IMR-90 (cell line): Measurements from ENCODE around the gene IQSEC1. TPM values are rescaled to one million over a fixed set of nuclear protein-coding genes. Genes with fewer than 3 reads are reported as not detected.
A peak's percentile ranks its signal among the peaks of the same experiment; 100 is the strongest.

Source experiments
- ATAC-seq: fragments of 200-7000 bp; cut with Tn5 transposase; 2 replicates; pipeline ENCODE4 v1.9.1; 2020; ENCODE audit warnings: low read depth, mild to moderate bottlenecking, moderate library complexity
- BruUV-seq: library from RNA; stranded (reverse); fragments of 400-500 nt; replicated peaks from 2 replicates; lab custom pipeline; 2021; lab: Mats Ljungman, UMichigan
- CTCF ChIA-PET: fragments of 300-600 bp; formaldehyde crosslinking; extraction: SDS; loops from one replicate; lab custom pipeline; 2021; ENCODE audit warnings: antibody characterized with exemption; lab: Yijun Ruan, JAX
- POLR2A ChIA-PET: fragments of 300-600 bp; sonication (Branson Sonifier 250); formaldehyde crosslinking; loops from one replicate; lab custom pipeline; 2022; ENCODE audit warnings: antibody characterized with exemption; ENCODE audit not compliant: unreplicated experiment; lab: Charles Lee
- DNase-seq: peaks from one replicate; pipeline ENCODE4 v3.0.0; 2013
- H2AFZ ChIP-seq: replicated peaks from 2 replicates; pipeline ENCODE3; 2013; ENCODE audit warnings: low read length, mild to moderate bottlenecking; ENCODE audit not compliant: poor library complexity
- H2AK5ac ChIP-seq: 2 replicates; pipeline ENCODE4 v1.6.1; 2013; ENCODE audit warnings: low read depth, low read length, inconsistent platforms
- H2AK9ac ChIP-seq: replicated peaks from 2 replicates; pipeline ENCODE3; 2013; ENCODE audit warnings: mild to moderate bottlenecking, low read depth, low read length, moderate library complexity; ENCODE audit not compliant: poor library complexity
- H2BK120ac ChIP-seq: 2 replicates; pipeline ENCODE4 v1.6.1; 2013; ENCODE audit warnings: low read depth, low read length, inconsistent platforms
- H2BK15ac ChIP-seq: 3 replicates; pipeline ENCODE4 v1.6.1; 2013; ENCODE audit warnings: low read depth, low read length, inconsistent platforms
- H2BK20ac ChIP-seq: 2 replicates; pipeline ENCODE4 v1.6.1; 2013; ENCODE audit warnings: low read depth, mild to moderate bottlenecking, inconsistent platforms, low read length, moderate library complexity
- H2BK5ac ChIP-seq: 2 replicates; pipeline ENCODE4 v1.6.1; 2013; ENCODE audit warnings: mild to moderate bottlenecking, low read depth, low read length, inconsistent platforms; ENCODE audit not compliant: poor library complexity, severe bottlenecking
- H3K14ac ChIP-seq: replicated peaks from 2 replicates; pipeline ENCODE4 v1.6.1; 2013; ENCODE audit warnings: low read depth, low read length, inconsistent platforms
- H3K18ac ChIP-seq: 2 replicates; pipeline ENCODE4 v1.6.1; 2013; ENCODE audit warnings: low read depth, low read length, control low read depth
- H3K23ac ChIP-seq: 2 replicates; pipeline ENCODE4 v1.6.1; 2013; ENCODE audit warnings: low read depth, low read length, inconsistent platforms
- H3K27ac ChIP-seq: 2 replicates; pipeline ENCODE4 v1.5.1; 2013; ENCODE audit warnings: mild to moderate bottlenecking, control low read depth, low read length; ENCODE audit not compliant: insufficient read depth
- H3K27me3 ChIP-seq: 2 replicates; pipeline ENCODE4 v1.6.1; 2013; ENCODE audit warnings: low read length; ENCODE audit not compliant: control insufficient read depth, insufficient read depth
- H3K36me3 ChIP-seq: 2 replicates; pipeline ENCODE4 v1.6.1; 2013; ENCODE audit warnings: low read length, mixed read lengths; ENCODE audit not compliant: control insufficient read depth, insufficient read depth
- H3K4ac ChIP-seq: 2 replicates; pipeline ENCODE4 v1.6.1; 2013; ENCODE audit warnings: low read depth, low read length, inconsistent platforms
- H3K4me1 ChIP-seq: 2 replicates; pipeline ENCODE4 v1.6.1; 2013; ENCODE audit warnings: low read length, mixed read lengths; ENCODE audit not compliant: control insufficient read depth, insufficient read depth
- H3K4me2 ChIP-seq: 2 replicates; pipeline ENCODE4 v1.6.1; 2013; ENCODE audit warnings: low read depth, mild to moderate bottlenecking, control low read depth, low read length, moderate library complexity
- H3K4me3 ChIP-seq: 2 replicates; pipeline ENCODE4 v1.5.1; 2013; ENCODE audit warnings: low read depth, mild to moderate bottlenecking, control low read depth, low read length, moderate library complexity; ENCODE audit not compliant: insufficient read depth
- H3K56ac ChIP-seq: 2 replicates; pipeline ENCODE4 v1.6.1; 2013; ENCODE audit warnings: low read length, inconsistent platforms; ENCODE audit not compliant: insufficient read depth; ENCODE audit errors: extremely low read depth
- H3K79me1 ChIP-seq, 2 experiments: 2 replicates each; pipeline ENCODE4 v1.6.1; 2013; ENCODE audit warnings: low read length in 2 of 2, inconsistent platforms in 1 of 2, low read depth in 1 of 2
- H3K9ac ChIP-seq: 2 replicates; pipeline ENCODE4 v1.6.1; 2013; ENCODE audit warnings: low read depth, low read length, control low read depth
- H3K9me1 ChIP-seq: 2 replicates; pipeline ENCODE4 v1.6.1; 2013; ENCODE audit warnings: low read length, inconsistent platforms; ENCODE audit not compliant: insufficient read depth
- H3K9me3 ChIP-seq: 2 replicates; pipeline ENCODE4 v1.6.1; 2013; ENCODE audit warnings: low read length; ENCODE audit not compliant: control insufficient read depth, insufficient read depth
- H4K20me1 ChIP-seq: 2 replicates; pipeline ENCODE4 v1.6.1; 2013; ENCODE audit warnings: low read length, inconsistent platforms; ENCODE audit not compliant: insufficient read depth
- H4K5ac ChIP-seq: 2 replicates; pipeline ENCODE4 v1.6.1; 2013; ENCODE audit warnings: mild to moderate bottlenecking, low read depth, low read length, control low read depth
- H4K8ac ChIP-seq, 2 experiments: 2 replicates each; pipeline ENCODE4 v1.6.1; 2013; ENCODE audit warnings: low read depth in 2 of 2, low read length in 2 of 2, control low read depth in 1 of 2, inconsistent platforms in 1 of 2
- H4K91ac ChIP-seq: 2 replicates; pipeline ENCODE4 v1.6.1; 2013; ENCODE audit warnings: low read depth, low read length, inconsistent platforms; ENCODE audit not compliant: insufficient read depth
- BHLHE40 ChIP-seq: fragments of 150-350 bp; IDR thresholded peaks from 2 replicates; pipeline ENCODE4 v1.6.1; 2016; ENCODE audit warnings: mild to moderate bottlenecking, low read depth, low read length
- CHD1 ChIP-seq: IDR thresholded peaks from 2 replicates; pipeline ENCODE4 v1.6.1; 2012; ENCODE audit warnings: low read depth, low read length, improper control_type of control experiment
- ELK1 ChIP-seq: fragments of 150-350 bp; IDR thresholded peaks from 2 replicates; pipeline ENCODE4 v1.6.1; 2016; ENCODE audit warnings: low read depth, mild to moderate bottlenecking, low read length, moderate library complexity, borderline replicate concordance
- FOS ChIP-seq: fragments of 150-350 bp; IDR thresholded peaks from 2 replicates; pipeline ENCODE4 v1.6.1; 2016; ENCODE audit warnings: low read depth, low read length
- NFE2L2 ChIP-seq: fragments of 150-350 bp; IDR thresholded peaks from 2 replicates; pipeline ENCODE4 v1.6.1; 2016; ENCODE audit warnings: low read depth, mild to moderate bottlenecking, low read length
- POLR2A ChIP-seq: IDR thresholded peaks from 2 replicates; pipeline ENCODE4 v1.6.1; 2012; ENCODE audit warnings: mild to moderate bottlenecking, low read depth, low read length
- RCOR1 ChIP-seq: IDR thresholded peaks from 2 replicates; pipeline ENCODE4 v1.6.1; 2012; ENCODE audit warnings: mild to moderate bottlenecking, low read length, improper control_type of control experiment; ENCODE audit not compliant: insufficient replicate concordance
- RFX5 ChIP-seq: IDR thresholded peaks from 2 replicates; pipeline ENCODE4 v1.8.0; 2012; ENCODE audit warnings: low read depth, mild to moderate bottlenecking, low read length, moderate library complexity
- WGBS, 2 experiments: methylation state at CpG; one replicate each; pipeline versions ENCODE4 v1.1.5 to v1.1.7; 2013; ENCODE audit warnings: missing lambda C conversion rate in 2 of 2; ENCODE audit not compliant: insufficient read length in 1 of 2; ENCODE audit errors: extremely low coverage in 2 of 2; 5-methylcytosine and 5-hydroxymethylcytosine counted together
- dilution Hi-C: fragments of 300-500 bp; cut with HindIII; formaldehyde crosslinking; loops from one replicate; pipeline ENCODE4 v1.14.3; 2018; ENCODE audit warnings: low sequenced_read_pairs; ENCODE audit not compliant: unreplicated experiment
- in situ Hi-C: fragments of 300-500 bp; cut with MboI; formaldehyde crosslinking; loops from 3 replicates; pipeline ENCODE4 v1.14.3; 2019; ENCODE audit warnings: low sequenced_read_pairs, inconsistent platforms, mixed read lengths
- intact Hi-C: fragments of 100-400 bp; cut with micrococcal nuclease; formaldehyde crosslinking; loops from 2 replicates; pipeline ENCODE4 v1.10.0; 2022
- polyA plus RNA-seq, 3 experiments: library from polyadenylated mRNA; depleted of rRNA; stranded (reverse); fragments of >200 nt; gene quantifications; 2 replicates each; pipeline ENCODE4 v1.2.3, GENCODE V29; 2012; ENCODE audit warnings: low replicate concordance in 1 of 3
- total RNA-seq: library from RNA; depleted of rRNA; stranded (reverse); fragments of >200 nt; gene quantifications from 2 replicates; pipeline ENCODE4 v1.2.3, GENCODE V29; 2012
- TF ChIP-seq, protein P1 (sequence below): fragments of 150-350 bp; IDR thresholded peaks from 2 replicates; pipeline ENCODE4 v1.6.1; 2017; ENCODE audit warnings: mild to moderate bottlenecking, antibody characterized with exemption, low read length, low read depth

IQSEC1 gene
- total and polyA plus RNA-seq, 2 of the 4 experiments (the other 2 are of a cell fraction): 5.9 to 11.9 TPM

GRCh38 chr3:12994357-12994606, 78.9 kb downstream of the IQSEC1 start (continued):
- TF ChIP-seq ELK1: no peak

DNA sequence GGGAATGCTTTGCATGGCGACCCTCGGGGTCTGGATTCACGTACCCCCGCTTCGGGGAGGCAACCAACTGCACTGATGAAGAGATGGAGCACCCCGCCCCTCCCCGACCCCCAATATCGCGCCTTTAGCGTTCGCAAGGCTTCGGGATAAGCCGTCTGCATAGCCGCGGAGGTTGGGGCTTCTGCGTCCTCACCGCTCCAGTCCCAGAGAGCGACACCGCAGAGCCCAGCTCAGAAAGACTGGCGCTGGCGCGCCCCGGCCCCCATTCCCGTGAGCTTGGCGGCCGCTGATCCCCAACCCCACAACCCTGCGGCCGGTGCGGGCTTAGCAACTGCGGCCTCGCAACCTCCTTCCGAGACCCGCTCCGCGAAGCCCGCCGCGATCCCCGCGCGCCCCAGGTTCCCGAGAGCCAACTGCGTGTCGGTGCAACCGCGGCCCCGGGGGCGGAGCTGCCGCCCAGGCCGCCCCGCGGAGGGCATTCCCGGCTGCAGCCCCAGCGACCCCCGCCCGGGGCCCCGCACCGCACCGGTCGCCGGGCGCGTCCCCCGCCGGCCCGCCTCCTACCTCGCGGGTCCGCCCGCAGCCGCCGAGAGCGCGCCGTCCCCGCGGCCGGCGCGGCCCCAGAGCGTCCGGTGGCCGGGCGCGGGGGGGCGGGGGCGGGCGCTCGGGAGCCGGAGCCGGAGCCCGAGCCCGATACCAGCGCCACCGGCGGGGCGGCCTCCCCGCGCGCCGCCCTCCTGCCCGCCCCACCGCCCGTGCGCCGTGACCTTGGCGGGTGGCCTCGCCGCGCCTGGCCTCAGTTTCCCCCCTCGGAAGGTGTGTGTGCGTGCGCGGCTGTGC, 79.5 kb downstream of the IQSEC1 start:
- Histone ChIP-seq H2BK120ac (peak overlapping the region; percentile 42), H3K56ac (peak overlapping the region; percentile 71; the same call in 1 of the 2 replicates), H3K79me1 (peaks cover 2 to 26% of the 10 kb centered on the region in 2 experiments; a peak in 2 of 4 replicates), H2BK15ac (no peak overlapping the region), H3K36me3 (no peaks in the 10 kb centered on the region), H2AK9ac (peak overlapping the region; percentile 86), H2BK20ac (no peak overlapping the region), H4K91ac (peak overlapping the region; percentile 29; the same call in 1 of the 2 replicates), H3K27me3 (no peaks in the 10 kb centered on the region), H3K23ac (no peak overlapping the region), H2BK5ac (peak overlapping the region; percentile 67), H4K8ac (peak overlapping the region in 1 of 2 experiments; percentile 35; a peak in 2 of 4 replicates), H3K18ac (peak overlapping the region; percentile 17; the same call in 1 of the 2 replicates), H3K9me1 (peaks cover 18% of the 10 kb centered on the region; the same call in 1 of the 2 replicates), H3K14ac (0 out of 2 replicates have a peak overlapping the region, but pooled peaks have one; percentile 42), H3K4ac (peak overlapping the region; percentile 29; the same call in 1 of the 2 replicates), H3K27ac (peak overlapping the region; percentile 53), H3K4me3 (peak overlapping the region; percentile 63), H4K20me1 (no peaks in the 10 kb centered on the region; the same call in 1 of the 2 replicates), H3K9ac (peak overlapping the region; percentile 70), H3K4me1 (peaks cover 37% of the 10 kb centered on the region), H2AFZ (peak overlapping the region; percentile 96), H2AK5ac (no peak overlapping the region), H3K4me2 (peak overlapping the region; percentile 91), H3K9me3 (no peaks in the 10 kb centered on the region), H4K5ac (peak overlapping the region; percentile 35; the same call in 1 of the 2 replicates)
- DNase-seq (no peak), ATAC-seq (peak; percentile 36)
- TF ChIP-seq BHLHE40: no peak
- TF ChIP-seq RFX5: no peak
- TF ChIP-seq CHD1: no peak
- TF ChIP-seq POLR2A: no peak
- TF ChIP-seq, protein P1, sequence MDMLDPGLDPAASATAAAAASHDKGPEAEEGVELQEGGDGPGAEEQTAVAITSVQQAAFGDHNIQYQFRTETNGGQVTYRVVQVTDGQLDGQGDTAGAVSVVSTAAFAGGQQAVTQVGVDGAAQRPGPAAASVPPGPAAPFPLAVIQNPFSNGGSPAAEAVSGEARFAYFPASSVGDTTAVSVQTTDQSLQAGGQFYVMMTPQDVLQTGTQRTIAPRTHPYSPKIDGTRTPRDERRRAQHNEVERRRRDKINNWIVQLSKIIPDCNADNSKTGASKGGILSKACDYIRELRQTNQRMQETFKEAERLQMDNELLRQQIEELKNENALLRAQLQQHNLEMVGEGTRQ: no peak
- no peak for TF ChIP-seq RCOR1
- TF ChIP-seq FOS: no peak
- TF ChIP-seq NFE2L2: no peak
- in situ Hi-C loops: no loop called here
- no TSS peak for BruUV-seq
- CTCF ChIA-PET: interaction anchor here (3.0 kb wide), 1 partner anchor 9 kb away, joined by 11 read pairs; no protein-coding TSS in a partner anchor
- POLR2A ChIA-PET: no interaction called here
- intact Hi-C loops: no loop called here
- dilution Hi-C loops: no loop called here
- 1% methylated on average over 47 of the region's 114 CpGs; no CpG with 5 or more reads in 1 of the 2 experiments for WGBS, 2 experiments
